HCT116 (cell line): ENCODE measurements around the gene HDHD3. TPM values are rescaled to one million over a fixed set of nuclear protein-coding genes. Genes with fewer than 3 reads are reported as not detected.

Experiments used
- ATAC-seq: fragments of 200-7000 bp; cut with Tn5 transposase; 2 replicates; pipeline ENCODE4 v1.9.1; 2020; ENCODE audit warnings: mild to moderate bottlenecking, moderate library complexity
- BruUV-seq: library from RNA; stranded (reverse); fragments of 400-500 nt; replicated peaks from 2 replicates; lab custom pipeline; 2021; lab: Mats Ljungman, UMichigan
- CTCF ChIA-PET: fragments of 300-600 bp; sonication (Branson Sonifier 250); formaldehyde crosslinking; loops from one replicate; lab custom pipeline; 2021; ENCODE audit warnings: antibody characterized with exemption; lab: Charles Lee
- POLR2A ChIA-PET: fragments of 300-600, 350-600 bp; sonication (Branson Sonifier 250); formaldehyde crosslinking; loops from one replicate; lab custom pipeline; 2021; ENCODE audit warnings: antibody characterized with exemption; lab: Charles Lee
- RAD21 ChIA-PET, 2 experiments: fragments of 300-600 bp; sonication (Branson Sonifier 250); formaldehyde crosslinking; loops; one replicate each; lab custom pipeline; 2023; ENCODE audit warnings: low total read pairs in 2 of 2; ENCODE audit not compliant: uncharacterized antibody in 2 of 2, unreplicated experiment in 2 of 2, low non-redundant PET in 1 of 2; lab: Charles Lee
- DNase-seq: peaks from one replicate; pipeline ENCODE4 v3.0.0-alpha.2; 2010; ENCODE audit warnings: low read depth, low spot score
- H2AFZ ChIP-seq: fragments of 200-600 bp; shearing (Covaris generic), sonication (generic); 2 replicates; pipeline ENCODE4 v1.6.1; 2017; ENCODE audit warnings: low read depth, mixed run types, mixed read lengths, antibody characterized with exemption, low read length; ENCODE audit not compliant: poor library complexity, severe bottlenecking
- H3K27ac ChIP-seq: 2 replicates; pipeline ENCODE4 v1.5.1; 2012; ENCODE audit warnings: low read depth, low read length
- H3K27me3 ChIP-seq: fragments of 200-600 bp; sonication (generic); 2 replicates; pipeline ENCODE4 v1.6.1; 2016; ENCODE audit warnings: mixed run types, low read length, mixed read lengths; ENCODE audit not compliant: insufficient read depth
- H3K36me3 ChIP-seq, 2 experiments: fragments of 200-500 bp in 1 of 2; fragments of 200-600 bp in 1 of 2; sonication (Bioruptor generic) in 1 of 2; sonication (generic) in 1 of 2; 2 replicates each; pipeline versions ENCODE4 v1.5.1 to v1.6.1; 2014 to 2016; ENCODE audit warnings: low read length in 2 of 2, inconsistent platforms in 1 of 2, mixed read lengths in 1 of 2, mixed run types in 1 of 2; ENCODE audit not compliant: insufficient read depth in 2 of 2, control insufficient read depth in 1 of 2
- H3K4me1 ChIP-seq, 2 experiments: fragments of 200-600 bp in 1 of 2; sonication (generic) in 1 of 2; 2 replicates each; pipeline versions ENCODE4 v1.5.1 to v1.6.1; 2012 to 2017; ENCODE audit warnings: low read length in 2 of 2, inconsistent platforms in 1 of 2, mild to moderate bottlenecking in 1 of 2, mixed read lengths in 1 of 2, mixed run types in 1 of 2, moderate library complexity in 1 of 2; ENCODE audit not compliant: insufficient read depth in 2 of 2, control insufficient read depth in 1 of 2
- H3K4me2 ChIP-seq: fragments of 200-600 bp; sonication (generic); 2 replicates; pipeline ENCODE4 v1.6.1; 2017; ENCODE audit warnings: mixed run types, low read length, mixed read lengths
- H3K4me3 ChIP-seq, 2 experiments: fragments of 200-600 bp in 1 of 2; sonication (generic) in 1 of 2; replicated peaks in 1 of 2; 2 replicates each; pipeline ENCODE4 v1.5.1; 2011 to 2016; ENCODE audit warnings: low read length in 2 of 2, control low read depth in 1 of 2, low read depth in 1 of 2, mild to moderate bottlenecking in 1 of 2, mixed read lengths in 1 of 2, mixed run types in 1 of 2
- H3K79me2 ChIP-seq: fragments of 200-600 bp; sonication (generic); 2 replicates; pipeline ENCODE4 v1.6.1; 2017; ENCODE audit warnings: mild to moderate bottlenecking, mixed run types, low read length, moderate library complexity, mixed read lengths; ENCODE audit not compliant: insufficient read depth
- H3K9ac ChIP-seq: fragments of 200-600 bp; sonication (generic); 2 replicates; pipeline ENCODE4 v1.6.1; 2016; ENCODE audit warnings: low read length, mixed read lengths
- H3K9me2 ChIP-seq: fragments of 200-600 bp; sonication (generic), shearing (Covaris generic); 2 replicates; pipeline ENCODE4 v1.6.1; 2017; ENCODE audit warnings: mixed run types, mild to moderate bottlenecking, moderate library complexity; ENCODE audit not compliant: insufficient read depth
- H3K9me3 ChIP-seq, 2 experiments: fragments of 200-500 bp in 1 of 2; fragments of 200-600 bp in 1 of 2; sonication (Bioruptor generic) in 1 of 2; sonication (generic) in 1 of 2; 2 replicates each; pipeline ENCODE4 v1.6.1; 2014 to 2017; ENCODE audit warnings: low read length in 2 of 2, mixed read lengths in 2 of 2, inconsistent platforms in 1 of 2, low read depth in 1 of 2, mild to moderate bottlenecking in 1 of 2, mixed run types in 1 of 2, moderate library complexity in 1 of 2; ENCODE audit not compliant: control insufficient read depth in 1 of 2, insufficient read depth in 1 of 2
- H4K20me1 ChIP-seq: fragments of 200-600 bp; sonication (generic), shearing (Covaris generic); 2 replicates; pipeline ENCODE4 v1.6.1; 2017; ENCODE audit warnings: mixed run types, mild to moderate bottlenecking, moderate library complexity; ENCODE audit not compliant: insufficient read depth
- CEBPB ChIP-seq: IDR thresholded peaks from 2 replicates; pipeline ENCODE4 v1.6.1; 2012; ENCODE audit warnings: low read depth
- EGR1 ChIP-seq: IDR thresholded peaks from 2 replicates; pipeline ENCODE4 v1.6.1; 2012; ENCODE audit warnings: low read depth
- EZH2 ChIP-seq: fragments of 200-600 bp; sonication (generic); IDR thresholded peaks from 2 replicates; pipeline ENCODE4 v1.6.1; 2017; ENCODE audit warnings: antibody characterized with exemption, mixed run types
- EZH2phosphoT487 ChIP-seq: fragments of 200-600 bp; IDR thresholded peaks from 2 replicates; pipeline ENCODE4 v1.6.1; 2018; ENCODE audit warnings: antibody characterized with exemption, borderline replicate concordance
- FOSL1 ChIP-seq: IDR thresholded peaks from 2 replicates; pipeline ENCODE4 v1.6.1; 2012; ENCODE audit warnings: low read depth
- JUND ChIP-seq: IDR thresholded peaks from 2 replicates; pipeline ENCODE4 v1.6.1; 2012
- RAD21 ChIP-seq: IDR thresholded peaks from 2 replicates; pipeline ENCODE4 v1.6.1; 2012; ENCODE audit warnings: low read depth, mild to moderate bottlenecking
- SP1 ChIP-seq: IDR thresholded peaks from 2 replicates; pipeline ENCODE4 v1.6.1; 2012; ENCODE audit warnings: low read depth
- TCF7L2 ChIP-seq: IDR thresholded peaks from 2 replicates; pipeline ENCODE4 v1.7.0; 2011; ENCODE audit warnings: borderline replicate concordance, inconsistent platforms; ENCODE audit not compliant: insufficient read depth, insufficient read length; ENCODE audit errors: extremely low read depth
- ZBTB33 ChIP-seq: IDR thresholded peaks from 2 replicates; pipeline ENCODE4 v1.6.1; 2011; ENCODE audit warnings: mild to moderate bottlenecking, low read length, moderate library complexity; ENCODE audit not compliant: insufficient replicate concordance; ENCODE audit errors: extremely low read depth
- ZFX ChIP-seq: fragments of 450-650 bp; IDR thresholded peaks from 2 replicates; pipeline ENCODE4 v1.6.1; 2017
- intact Hi-C: fragments of 100-400 bp; cut with micrococcal nuclease; formaldehyde crosslinking; loops from 2 replicates; pipeline ENCODE4 v1.10.0; 2022
- total RNA-seq: library from RNA; stranded (reverse); gene quantifications from one replicate; pipeline ENCODE4 v1.2.1, GENCODE V29; 2021; ENCODE audit not compliant: unreplicated experiment

Gene HDHD3
- total RNA-seq, 1 experiment from 2014 or later: 21.8 TPM

GRCh38 chr9:113348437-113348836 is 28.3 kb downstream of the HDHD3 start (continued):
- TF ChIP-seq ZFX (no peak), FOSL1 (no peak)

GRCh38 chr9:113345671-113346070 is 31.1 kb downstream of the HDHD3 start:
- ATAC-seq: no peak
- Histone ChIP-seq H3K9me2 (no peaks in the 10 kb centered on the region), H3K36me3 (no peaks in the 10 kb centered on the region), H3K4me3 (no peak overlapping the region), H2AFZ (no peak overlapping the region), H3K4me1 (peaks cover 14 to 30% of the 10 kb centered on the region in 2 experiments), H3K79me2 (peaks cover 8% of the 10 kb centered on the region; the same call in 1 of the 2 replicates), H4K20me1 (no peaks in the 10 kb centered on the region), H3K9ac (no peak overlapping the region), H3K27ac (no peak overlapping the region), H3K9me3 (no peaks in the 10 kb centered on the region), H3K27me3 (no peaks in the 10 kb centered on the region), H3K4me2 (no peak overlapping the region)
- ChIA-PET CTCF (no interaction called here), RAD21 (no interaction called here), POLR2A (interaction anchor here (1.1 kb wide), 1 partner anchor 31 kb away, joined by 4 read pairs; the partner anchor contains the start of gene HDHD3)
- TF ChIP-seq EGR1 (no peak), JUND (no peak), ZBTB33 (no peak), RAD21 (no peak), EZH2 (no peak), SP1 (no peak), CEBPB (no peak), TCF7L2 (no peak), EZH2phosphoT487 (no peak)
- BruUV-seq: no TSS peak
- DNase-seq: no peak
- intact Hi-C loops: no loop called here
